ENCODE results near the gene AP1B1. TPM values are rescaled to one million over a fixed set of nuclear protein-coding genes. Genes with fewer than 3 reads are reported as not detected.

Gene AP1B1
- total RNA-seq, 3 donors from 2014 or later = 55.7 to 58.7 (median 58.2) TPM

DNA sequence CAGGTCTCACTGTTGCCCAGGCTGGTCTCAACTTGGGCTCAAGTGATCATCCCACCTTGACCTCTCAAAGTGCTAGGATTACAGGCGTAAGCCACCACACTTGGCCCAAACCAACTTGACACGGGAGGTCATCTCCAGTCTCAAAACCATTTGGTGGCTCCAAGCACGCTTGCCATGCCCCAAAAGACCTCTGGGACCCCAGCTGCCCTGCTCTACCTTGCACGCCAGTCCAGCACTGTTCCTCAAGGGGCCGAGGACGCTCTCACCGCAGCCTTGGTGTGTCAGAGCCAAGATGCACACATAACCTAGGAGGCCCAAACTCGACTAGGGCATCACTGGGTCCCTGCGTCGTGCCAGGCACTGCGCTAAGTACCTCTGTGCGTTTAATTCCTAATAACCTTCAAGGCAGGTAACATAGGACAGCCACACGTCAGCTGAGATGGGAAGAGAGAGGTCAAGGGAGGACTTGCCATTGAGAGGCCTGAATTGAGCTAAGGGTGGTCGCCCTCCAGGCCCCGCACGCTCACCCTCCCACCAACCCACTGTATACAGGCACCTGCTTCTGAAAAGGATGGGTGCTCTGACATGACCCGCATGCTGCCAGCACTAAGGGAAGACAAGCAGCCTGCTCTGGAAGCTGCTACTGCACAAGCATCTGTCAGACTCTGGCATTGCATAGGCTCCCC, 86.5 kb downstream of the AP1B1 start:
- Histone ChIP-seq H3K36me3 (peaks cover 22% of the 10 kb centered on the region), H3K4me1 (peaks cover 7 to 8% of the 10 kb centered on the region in 2 donors), H3K27ac (peak overlapping the region; percentile 54 to 64), H3K4me3 (no peak overlapping the region), H3K9me3 (no peaks in the 10 kb centered on the region), H3K27me3 (no peaks in the 10 kb centered on the region)
- TF ChIP-seq, protein P1, sequence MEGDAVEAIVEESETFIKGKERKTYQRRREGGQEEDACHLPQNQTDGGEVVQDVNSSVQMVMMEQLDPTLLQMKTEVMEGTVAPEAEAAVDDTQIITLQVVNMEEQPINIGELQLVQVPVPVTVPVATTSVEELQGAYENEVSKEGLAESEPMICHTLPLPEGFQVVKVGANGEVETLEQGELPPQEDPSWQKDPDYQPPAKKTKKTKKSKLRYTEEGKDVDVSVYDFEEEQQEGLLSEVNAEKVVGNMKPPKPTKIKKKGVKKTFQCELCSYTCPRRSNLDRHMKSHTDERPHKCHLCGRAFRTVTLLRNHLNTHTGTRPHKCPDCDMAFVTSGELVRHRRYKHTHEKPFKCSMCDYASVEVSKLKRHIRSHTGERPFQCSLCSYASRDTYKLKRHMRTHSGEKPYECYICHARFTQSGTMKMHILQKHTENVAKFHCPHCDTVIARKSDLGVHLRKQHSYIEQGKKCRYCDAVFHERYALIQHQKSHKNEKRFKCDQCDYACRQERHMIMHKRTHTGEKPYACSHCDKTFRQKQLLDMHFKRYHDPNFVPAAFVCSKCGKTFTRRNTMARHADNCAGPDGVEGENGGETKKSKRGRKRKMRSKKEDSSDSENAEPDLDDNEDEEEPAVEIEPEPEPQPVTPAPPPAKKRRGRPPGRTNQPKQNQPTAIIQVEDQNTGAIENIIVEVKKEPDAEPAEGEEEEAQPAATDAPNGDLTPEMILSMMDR (IDR thresholded peaks at IDR 0.05) = no peak
- TF ChIP-seq POLR2AphosphoS5 (IDR thresholded peaks at IDR 0.05) (no peak), POLR2A (IDR thresholded peaks at IDR 0.05) (no peak)
- intact Hi-C loops (cut with DNase I; ENCODE audit: low total_unique reads) = no loop called here
- DNase-seq (ENCODE audit: low spot score in 2 of 2) = no peak

DNA sequence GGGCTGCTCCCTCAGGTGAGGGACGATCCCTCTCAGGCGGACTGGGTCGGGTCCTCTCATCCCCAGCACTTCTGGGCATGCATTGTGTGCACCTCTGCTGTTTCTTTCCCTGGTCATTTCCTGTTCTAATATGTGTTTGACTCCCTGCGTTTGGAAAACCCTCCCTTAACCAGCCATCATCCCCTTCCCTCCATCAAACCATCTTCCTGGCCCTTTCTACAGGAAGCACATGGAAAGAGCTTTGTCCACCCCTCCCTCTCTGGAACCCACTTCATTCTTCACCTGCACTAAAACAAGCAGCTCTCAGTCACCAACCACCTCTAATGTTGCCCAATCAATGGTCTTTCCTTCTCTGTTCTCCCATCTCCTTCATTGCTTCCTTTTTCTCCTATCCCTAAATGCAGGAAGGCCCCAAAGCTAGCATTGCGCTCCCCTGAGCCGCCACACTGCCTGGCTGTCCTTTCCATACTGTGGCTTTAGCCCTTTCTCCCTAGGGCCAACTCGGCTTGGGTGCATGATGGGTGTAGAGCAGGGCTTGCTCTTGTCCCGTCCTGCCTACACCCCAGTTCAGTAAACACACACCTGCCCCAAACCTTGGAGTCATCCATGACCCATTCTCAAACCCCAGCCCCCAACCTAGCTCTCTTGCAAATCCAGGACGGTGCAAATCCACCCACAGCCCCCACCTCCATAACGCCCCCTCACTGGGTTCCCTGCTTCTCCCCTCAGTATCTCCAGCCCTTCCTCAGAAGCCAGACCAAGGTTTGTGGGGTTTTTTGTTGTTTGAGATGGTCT, 87.4 kb downstream of the AP1B1 start:
- intact Hi-C loops (cut with DNase I; ENCODE audit: low total_unique reads) = no loop called here
- peaks cover 28% of the 10 kb centered on the region for H3K36me3 ChIP-seq
- no peak for DNase-seq (ENCODE audit: low spot score in 2 of 2)
- H3K27me3 ChIP-seq = no peaks in the 10 kb centered on the region
- H3K4me1 ChIP-seq = peaks cover 5 to 7% of the 10 kb centered on the region in 2 donors
- TF ChIP-seq POLR2AphosphoS5 (IDR thresholded peaks at IDR 0.05) (no peak), POLR2A (IDR thresholded peaks at IDR 0.05) (no peak)
- TF ChIP-seq, protein P1 (IDR thresholded peaks at IDR 0.05) = no peak
- no peak overlapping the region for H3K4me3 ChIP-seq
- no peak overlapping the region for H3K27ac ChIP-seq
- no peaks in the 10 kb centered on the region for H3K9me3 ChIP-seq

DNA sequence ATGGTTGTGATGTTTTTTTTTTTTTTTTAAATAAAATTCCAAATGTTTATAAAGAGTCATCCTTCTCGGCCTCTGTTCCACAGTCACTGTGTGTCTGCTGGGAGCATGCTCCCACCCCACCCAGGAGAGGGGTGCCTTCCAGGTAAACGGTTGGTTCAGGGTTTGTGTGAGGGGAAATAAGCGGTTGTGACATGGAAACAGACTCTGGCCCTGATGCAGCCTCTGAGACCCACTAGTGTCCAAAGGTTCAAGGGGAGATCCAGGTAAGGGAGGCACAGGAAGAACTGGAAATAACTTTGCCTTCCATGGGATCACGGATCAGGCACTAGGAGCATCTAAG, 87.9 kb downstream of the AP1B1 start:
- H3K36me3 ChIP-seq = peaks cover 28% of the 10 kb centered on the region
- peaks cover 5 to 7% of the 10 kb centered on the region in 2 donors for H3K4me1 ChIP-seq
- no peak for TF ChIP-seq POLR2A (IDR thresholded peaks at IDR 0.05)
- TF ChIP-seq, protein P1 (IDR thresholded peaks at IDR 0.05) = no peak
- TF ChIP-seq POLR2AphosphoS5 (IDR thresholded peaks at IDR 0.05) = no peak
- H3K9me3 ChIP-seq = no peaks in the 10 kb centered on the region
- no peak overlapping the region for H3K27ac ChIP-seq
- H3K27me3 ChIP-seq = no peaks in the 10 kb centered on the region
- peak in 1 of 2 donors; percentile 11 for DNase-seq (ENCODE audit: low spot score in 2 of 2)
- intact Hi-C loops (cut with DNase I; ENCODE audit: low total_unique reads) = no loop called here
- no peak overlapping the region for H3K4me3 ChIP-seq

DNA sequence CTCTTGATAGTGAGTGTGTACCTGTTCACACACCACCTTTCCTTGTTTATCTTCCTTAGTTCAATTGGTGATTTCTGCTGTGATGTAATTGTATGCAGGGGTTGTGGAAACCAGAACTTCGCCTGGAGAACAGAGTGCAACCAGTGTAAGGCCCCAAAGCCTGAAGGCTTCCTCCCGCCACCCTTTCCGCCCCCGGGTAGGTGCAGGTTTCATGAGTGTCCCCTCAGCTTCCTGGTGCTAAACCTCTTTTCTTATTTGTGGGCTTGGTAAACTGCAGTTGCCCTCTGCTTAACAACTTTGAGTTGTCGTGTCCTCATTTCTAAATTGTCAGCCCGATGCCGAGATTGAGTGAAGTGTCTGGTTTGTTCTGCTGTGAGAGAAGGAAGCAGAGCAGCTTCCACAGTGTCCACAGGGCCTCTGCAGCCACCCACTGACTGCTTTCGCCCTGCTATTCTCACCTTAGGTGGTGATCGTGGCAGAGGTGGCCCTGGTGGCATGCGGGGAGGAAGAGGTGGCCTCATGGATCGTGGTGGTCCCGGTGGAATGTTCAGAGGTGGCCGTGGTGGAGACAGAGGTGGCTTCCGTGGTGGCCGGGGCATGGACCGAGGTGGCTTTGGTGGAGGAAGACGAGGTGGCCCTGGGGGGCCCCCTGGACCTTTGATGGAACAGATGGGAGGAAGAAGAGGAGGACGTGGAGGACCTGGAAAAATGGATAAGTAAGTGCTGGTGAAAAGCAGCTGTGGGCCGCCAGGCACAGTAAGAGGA, 89.1 kb downstream of the AP1B1 start:
- H3K27me3 ChIP-seq = no peaks in the 10 kb centered on the region
- no peak for TF ChIP-seq POLR2AphosphoS5 (IDR thresholded peaks at IDR 0.05)
- TF ChIP-seq POLR2A (IDR thresholded peaks at IDR 0.05) = no peak
- TF ChIP-seq, protein P1 (IDR thresholded peaks at IDR 0.05) = no peak
- H3K4me3 ChIP-seq = no peak overlapping the region
- DNase-seq (ENCODE audit: low spot score in 2 of 2) = peak in 1 of 2 donors; percentile 3
- H3K9me3 ChIP-seq = no peaks in the 10 kb centered on the region
- peaks cover 28% of the 10 kb centered on the region for H3K36me3 ChIP-seq
- H3K27ac ChIP-seq = no peak overlapping the region
- intact Hi-C loops (cut with DNase I; ENCODE audit: low total_unique reads) = no loop called here
- peaks cover 5 to 7% of the 10 kb centered on the region in 2 donors for H3K4me1 ChIP-seq

Measured in breast epithelium (tissue), 4 donors.